AG04449 (cell line): ENCODE results near the gene MSH2.
A peak's percentile ranks its signal among the peaks of the same experiment; 100 is the strongest.
"Not testable (repeated sequence)": the region's sequence is repeated elsewhere in the genome, so short reads cannot be mapped to it uniquely, and the experiment has no call there.

Source experiments
- CTCF ChIA-PET: fragments of 350-600 bp; formaldehyde crosslinking; extraction: SDS; loops from one replicate; lab custom pipeline; 2021; ENCODE audit warnings: antibody characterized with exemption; lab: Yijun Ruan, JAX
- POLR2A ChIA-PET: fragments of 400-600, 350-600 bp; formaldehyde crosslinking; extraction: SDS; loops from one replicate; lab custom pipeline; 2020; ENCODE audit warnings: antibody characterized with exemption, inconsistent platforms; lab: Yijun Ruan, JAX
- DNase-seq: peaks from one replicate; pipeline ENCODE4 v3.0.0-alpha.2; 2010; ENCODE audit warnings: low read depth, low spot score
- H3K4me3 ChIP-seq: 2 replicates; pipeline ENCODE4 v1.5.1; 2011; ENCODE audit warnings: low read depth, mild to moderate bottlenecking, control low read depth, low read length
- CTCF ChIP-seq: IDR thresholded peaks from one replicate; pipeline ENCODE4 v1.5.1; 2011; ENCODE audit warnings: mild to moderate bottlenecking, moderate library complexity, low read length, control low read depth, inconsistent platforms; ENCODE audit not compliant: insufficient read depth; ENCODE audit errors: missing control alignments

Gene MSH2

GRCh38 chr2:47360283-47360682 lies 42.7 kb upstream of the MSH2 start:
- DNase-seq: no peak
- POLR2A ChIA-PET: no interaction called here
- no peak for TF ChIP-seq CTCF
- CTCF ChIA-PET: interaction anchor here (1.2 to 3.6 kb wide), 3 partner anchors 25 to 28 kb away, joined by 4 to 17 read pairs (median 5); no protein-coding TSS in a partner anchor
- no peak overlapping the region for H3K4me3 ChIP-seq

GRCh38 chr2:47360927-47361326 lies 42.0 kb upstream of the MSH2 start:
- H3K4me3 ChIP-seq: no peak overlapping the region
- POLR2A ChIA-PET: interaction anchor here (0.6 to 0.7 kb wide), 3 partner anchors 15 to 190 kb away, joined by 3 read pairs; no protein-coding TSS in a partner anchor
- CTCF ChIA-PET: interaction anchor here (1.2 to 3.6 kb wide), 2 partner anchors 25 to 27 kb away, joined by 5 to 17 read pairs; no protein-coding TSS in a partner anchor
- peak; percentile 16 for DNase-seq
- no peak for TF ChIP-seq CTCF

GRCh38 chr2:47361505-47362229 lies 41.3 kb upstream of the MSH2 start:
- not testable (repeated sequence) for H3K4me3 ChIP-seq, DNase-seq
- ChIA-PET CTCF (interaction anchor here (1.2 to 3.6 kb wide), 2 partner anchors 26 to 27 kb away, joined by 5 to 17 read pairs; no protein-coding TSS in a partner anchor), POLR2A (interaction anchor here (0.6 to 0.7 kb wide), 3 partner anchors 16 to 191 kb away, joined by 3 read pairs; no protein-coding TSS in a partner anchor)

- H3K4me3 ChIP-seq: no peak overlapping the region
- no peak for DNase-seq
- no peak for TF ChIP-seq CTCF
- POLR2A ChIA-PET: no interaction called here
- CTCF ChIA-PET: interaction anchor here (1.1 to 6.1 kb wide), 3 partner anchors 14 to 41 kb away, joined by 4 to 44 read pairs (median 20); no protein-coding TSS in a partner anchor
Measured at GRCh38 chr2:47373747-47374146, 29.2 kb upstream of the MSH2 start.

- no peak for DNase-seq
- CTCF ChIA-PET: interaction anchor here (3.3 to 6.1 kb wide), 2 partner anchors 12 to 40 kb away, joined by 20 to 44 read pairs; no protein-coding TSS in a partner anchor
- TF ChIP-seq CTCF: no peak
- no peak overlapping the region for H3K4me3 ChIP-seq
- POLR2A ChIA-PET: no interaction called here
Measured at GRCh38 chr2:47375307-47375706, 27.6 kb upstream of the MSH2 start.

GRCh38 chr2:47379384-47379783 lies 23.6 kb upstream of the MSH2 start:
- H3K4me3 ChIP-seq: no peak overlapping the region
- no peak for TF ChIP-seq CTCF
- no peak for DNase-seq
- POLR2A ChIA-PET: no interaction called here
- CTCF ChIA-PET: interaction anchor here (0.6 kb wide), 1 partner anchor 11 kb away, joined by 3 read pairs; no protein-coding TSS in a partner anchor

GRCh38 chr2:47381408-47381807 lies 21.5 kb upstream of the MSH2 start:
- no peak overlapping the region for H3K4me3 ChIP-seq
- DNase-seq: no peak
- no peak for TF ChIP-seq CTCF
- CTCF ChIA-PET: no interaction called here
- POLR2A ChIA-PET: no interaction called here
